SH-SY5Y (cell line): ENCODE measurements around the gene MTTP.

Source experiments
- GATA2 ChIP-seq: IDR thresholded peaks from 2 replicates; pipeline ENCODE4 v1.6.1; 2011; ENCODE audit warnings: mild to moderate bottlenecking, low read depth, low read length
- GATA3 ChIP-seq: IDR thresholded peaks from 2 replicates; pipeline ENCODE4 v1.6.1; 2011; ENCODE audit warnings: low read depth, mild to moderate bottlenecking, low read length, moderate library complexity

DNA sequence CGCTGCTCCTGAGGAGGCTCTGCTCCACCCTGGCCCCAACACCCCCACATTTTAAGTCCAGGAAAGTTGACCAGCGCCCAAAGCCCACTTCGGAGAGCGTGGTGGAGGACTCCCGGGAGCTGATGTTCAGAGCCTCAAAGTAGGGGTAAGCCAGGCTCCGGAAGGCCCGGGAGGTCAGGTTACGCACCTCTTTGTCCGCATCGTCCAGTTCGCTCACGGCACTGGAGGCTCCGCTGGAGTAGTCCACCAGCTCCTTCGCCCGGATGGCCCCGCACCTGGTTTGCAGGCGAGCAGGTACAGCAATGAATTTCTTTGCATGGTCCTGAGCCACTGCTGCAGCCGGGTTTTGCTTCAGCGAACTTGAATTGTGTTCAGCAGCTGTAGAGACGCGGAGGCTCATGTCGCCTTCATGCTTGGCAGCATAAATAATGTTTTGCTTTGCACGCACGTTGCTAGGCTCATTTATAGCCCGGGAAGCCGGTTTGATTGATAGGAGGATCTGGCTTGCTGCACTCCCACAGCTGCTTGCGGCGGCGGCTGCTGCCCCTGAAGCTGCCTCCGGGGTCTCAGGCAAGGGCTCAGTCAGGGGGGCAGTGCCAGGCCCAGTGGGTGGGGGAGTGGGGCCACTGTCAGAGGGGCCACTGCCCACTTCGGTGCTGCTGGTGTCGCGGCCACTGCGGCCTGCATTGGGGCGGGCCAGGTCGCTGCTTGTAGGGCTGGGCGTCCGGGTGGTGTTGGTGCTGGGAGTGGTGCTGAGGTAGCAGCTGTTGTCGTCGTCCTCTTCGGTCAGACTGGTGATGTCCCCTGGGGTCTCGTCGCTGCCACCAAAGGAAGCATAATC lies 78.2 kb downstream of the MTTP start:
- no peak for TF ChIP-seq GATA2
- no peak for TF ChIP-seq GATA3
